Gastroesophageal sphincter (tissue), 3 donors: ENCODE measurements around the gene STK32C.

Experiments
- POLR2A ChIP-seq, 2 donors: fragments of 450-650 bp; IDR thresholded peaks; one replicate each; pipeline ENCODE4 v1.6.1; 2017; ENCODE audit warnings: antibody characterized with exemption in 2 of 2, mild to moderate bottlenecking in 2 of 2, moderate library complexity in 1 of 2
- TF ChIP-seq, protein P1 (sequence below), 4 experiments: fragments of 200-600 bp in 2 of 4; fragments of 450-650 bp in 2 of 4; sonication (generic) in 1 of 4; IDR thresholded peaks; one replicate each; pipeline ENCODE4 v1.5.1; 2017 to 2019; ENCODE audit warnings: antibody characterized with exemption in 4 of 4, mild to moderate bottlenecking in 2 of 4, moderate library complexity in 2 of 4

- TF ChIP-seq, protein P1, sequence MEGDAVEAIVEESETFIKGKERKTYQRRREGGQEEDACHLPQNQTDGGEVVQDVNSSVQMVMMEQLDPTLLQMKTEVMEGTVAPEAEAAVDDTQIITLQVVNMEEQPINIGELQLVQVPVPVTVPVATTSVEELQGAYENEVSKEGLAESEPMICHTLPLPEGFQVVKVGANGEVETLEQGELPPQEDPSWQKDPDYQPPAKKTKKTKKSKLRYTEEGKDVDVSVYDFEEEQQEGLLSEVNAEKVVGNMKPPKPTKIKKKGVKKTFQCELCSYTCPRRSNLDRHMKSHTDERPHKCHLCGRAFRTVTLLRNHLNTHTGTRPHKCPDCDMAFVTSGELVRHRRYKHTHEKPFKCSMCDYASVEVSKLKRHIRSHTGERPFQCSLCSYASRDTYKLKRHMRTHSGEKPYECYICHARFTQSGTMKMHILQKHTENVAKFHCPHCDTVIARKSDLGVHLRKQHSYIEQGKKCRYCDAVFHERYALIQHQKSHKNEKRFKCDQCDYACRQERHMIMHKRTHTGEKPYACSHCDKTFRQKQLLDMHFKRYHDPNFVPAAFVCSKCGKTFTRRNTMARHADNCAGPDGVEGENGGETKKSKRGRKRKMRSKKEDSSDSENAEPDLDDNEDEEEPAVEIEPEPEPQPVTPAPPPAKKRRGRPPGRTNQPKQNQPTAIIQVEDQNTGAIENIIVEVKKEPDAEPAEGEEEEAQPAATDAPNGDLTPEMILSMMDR (IDR thresholded peaks at IDR 0.05): no peak
- no peak for TF ChIP-seq POLR2A (IDR thresholded peaks at IDR 0.05)
These were observed 75.5 kb downstream of the STK32C start for GRCh38 chr10:132232023-132232951.
